Lower lobe of right lung (tissue), 2 donors: ENCODE data around the gene TMEM50B. TPM values are rescaled to one million over a fixed set of nuclear protein-coding genes. Genes with fewer than 3 reads are reported as not detected.
"Not testable (repeated sequence)": the region's sequence is repeated elsewhere in the genome, so short reads cannot be mapped to it uniquely, and the experiment has no call there.

Experiments
- ATAC-seq, 2 donors: fragments of 200-7000 bp; cut with Tn5 transposase; one replicate each; pipeline ENCODE4 v1.9.1; 2020 to 2022; ENCODE audit warnings: mild to moderate bottlenecking in 2 of 2, moderate library complexity in 2 of 2
- DNase-seq: peaks from one replicate; pipeline ENCODE4 v3.0.0-alpha.2; 2020
- H3K27ac ChIP-seq: fragments of 200-600 bp; one replicate; pipeline ENCODE4 v1.8.0; 2022
- H3K27me3 ChIP-seq: fragments of 200-600 bp; one replicate; pipeline ENCODE4 v1.8.0; 2022; ENCODE audit warnings: low read depth
- H3K36me3 ChIP-seq: fragments of 200-600 bp; one replicate; pipeline ENCODE4 v1.8.0; 2022; ENCODE audit warnings: mild to moderate bottlenecking
- H3K4me1 ChIP-seq: fragments of 200-600 bp; one replicate; pipeline ENCODE4 v1.8.0; 2022
- H3K4me3 ChIP-seq: fragments of 200-600 bp; one replicate; pipeline ENCODE4 v1.8.0; 2022; ENCODE audit warnings: mild to moderate bottlenecking
- H3K9me3 ChIP-seq: fragments of 200-600 bp; one replicate; pipeline ENCODE4 v1.8.0; 2022
- CTCF ChIP-seq: fragments of 200-600 bp; IDR thresholded peaks from one replicate; pipeline ENCODE4 v1.8.0; 2022; ENCODE audit warnings: antibody characterized with exemption, mild to moderate bottlenecking
- intact Hi-C: fragments of 100-400 bp; cut with DNase I; formaldehyde crosslinking; loops from one replicate; pipeline ENCODE4 v1.11.0; 2022
- total RNA-seq: library from RNA; stranded (reverse); fragmentation: NEBNext Ultra II Directional; extraction: Animal tissue kit (Norgen Biotek cat#: 25700); gene quantifications from one replicate; pipeline ENCODE4 v1.2.1, GENCODE V29; 2021
- donor health status: DM: no; HTN: yes; CAD: no; lungs with severe emphysema.

Gene TMEM50B
- total RNA-seq, 1 donor from 2014 or later = 59.6 TPM

DNA sequence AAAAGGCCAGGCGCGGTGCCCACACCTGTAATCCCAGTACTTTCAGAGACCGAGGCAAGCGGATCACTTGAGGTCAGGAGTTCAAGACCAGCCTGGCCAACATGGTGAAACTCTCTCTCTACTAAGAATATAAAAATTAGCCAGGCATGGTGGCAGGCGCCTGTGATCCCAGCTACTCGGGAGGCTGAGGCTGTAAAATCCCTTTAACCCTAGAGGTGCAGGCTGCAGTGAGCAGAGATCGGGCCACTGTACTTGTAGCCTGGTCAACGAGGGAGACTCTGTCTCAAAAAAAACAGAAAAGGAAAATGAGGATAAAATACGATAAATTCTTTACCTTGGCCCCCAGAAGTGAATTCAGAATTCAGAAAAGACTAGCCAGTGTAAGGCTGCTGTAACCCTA, 1.6 kb downstream of the TMEM50B start:
- H3K9me3 ChIP-seq = no peaks in the 10 kb centered on the region
- peak overlapping the region; percentile 99 for H3K27ac ChIP-seq
- H3K4me1 ChIP-seq = peaks cover 19% of the 10 kb centered on the region
- ATAC-seq (no peak), DNase-seq (no peak)
- H3K36me3 ChIP-seq = peaks cover 7% of the 10 kb centered on the region
- peak overlapping the region; percentile 93 for H3K4me3 ChIP-seq
- intact Hi-C loops = no loop called here
- TF ChIP-seq CTCF = no peak
- no peaks in the 10 kb centered on the region for H3K27me3 ChIP-seq

- DNase-seq (no peak), ATAC-seq (no peak)
- Histone ChIP-seq H3K9me3 (no peaks in the 10 kb centered on the region), H3K4me1 (peaks cover 19% of the 10 kb centered on the region), H3K36me3 (peaks cover 7% of the 10 kb centered on the region), H3K4me3 (no peak overlapping the region), H3K27me3 (no peaks in the 10 kb centered on the region), H3K27ac (no peak overlapping the region)
- intact Hi-C loops = no loop called here
- no peak for TF ChIP-seq CTCF
Observed at GRCh38 chr21:33477066-33477465, 2.7 kb downstream of the TMEM50B start.

DNA sequence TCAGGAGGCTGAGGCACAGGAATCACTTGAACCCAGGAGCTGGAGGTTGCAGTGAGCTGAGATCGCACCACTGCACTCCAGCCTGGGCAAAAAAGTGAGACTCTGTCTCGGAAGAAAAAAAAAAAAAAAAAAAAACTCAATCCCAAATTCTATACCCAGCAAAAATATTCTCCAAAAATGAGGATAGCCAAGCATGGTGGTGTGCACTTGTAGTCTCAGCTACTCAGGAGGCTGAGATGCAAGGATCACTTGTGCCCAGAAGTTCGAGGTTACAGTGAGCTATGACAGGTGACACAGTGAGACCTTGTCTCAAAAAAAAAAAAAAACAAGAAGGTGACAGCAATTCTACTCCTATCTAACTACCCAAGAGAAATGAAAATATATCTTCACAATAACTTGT, 6.4 kb downstream of the TMEM50B start:
- DNase-seq (no peak), ATAC-seq (no peak)
- no peak for TF ChIP-seq CTCF
- Histone ChIP-seq H3K4me1 (peaks cover 8% of the 10 kb centered on the region), H3K27me3 (no peaks in the 10 kb centered on the region), H3K4me3 (no peak overlapping the region), H3K27ac (no peak overlapping the region), H3K36me3 (peaks cover 7% of the 10 kb centered on the region), H3K9me3 (no peaks in the 10 kb centered on the region)
- intact Hi-C loops = no loop called here

GRCh38 chr21:33470701-33471100, 9.1 kb downstream of the TMEM50B start:
- intact Hi-C loops = no loop called here
- H3K36me3 ChIP-seq = peaks cover 16% of the 10 kb centered on the region
- H3K4me3 ChIP-seq = no peak overlapping the region
- TF ChIP-seq CTCF = no peak
- H3K27ac ChIP-seq = no peak overlapping the region
- H3K27me3 ChIP-seq = no peaks in the 10 kb centered on the region
- ATAC-seq (no peak), DNase-seq (no peak)
- H3K9me3 ChIP-seq = no peaks in the 10 kb centered on the region
- no peaks in the 10 kb centered on the region for H3K4me1 ChIP-seq

GRCh38 chr21:33469183-33469582, 10.6 kb downstream of the TMEM50B start:
- intact Hi-C loops, H3K27me3 ChIP-seq, H3K4me3 ChIP-seq: not testable (repeated sequence)

GRCh38 chr21:33461538-33462250, 18.1 kb downstream of the TMEM50B start:
- intact Hi-C loops = no loop called here
- Histone ChIP-seq H3K27me3 (no peaks in the 10 kb centered on the region), H3K27ac (no peak overlapping the region), H3K4me3 (no peak overlapping the region), H3K36me3 (peaks cover 80% of the 10 kb centered on the region), H3K9me3 (no peaks in the 10 kb centered on the region), H3K4me1 (no peaks in the 10 kb centered on the region)
- ATAC-seq = no peak
- TF ChIP-seq CTCF = no peak
- DNase-seq = no peak

More at GRCh38 chr21:33469183-33469582, 10.6 kb downstream of the TMEM50B start:
- DNase-seq, H3K9me3 ChIP-seq, H3K27ac ChIP-seq, ATAC-seq, H3K4me1 ChIP-seq: not testable (repeated sequence)
- peaks cover 22% of the 10 kb centered on the region for H3K36me3 ChIP-seq
